ENCODE data around the gene ATP11B.
"Not testable (repeated sequence)": the region's sequence is repeated elsewhere in the genome, so short reads cannot be mapped to it uniquely, and the experiment has no call there.

Gene ATP11B

DNA sequence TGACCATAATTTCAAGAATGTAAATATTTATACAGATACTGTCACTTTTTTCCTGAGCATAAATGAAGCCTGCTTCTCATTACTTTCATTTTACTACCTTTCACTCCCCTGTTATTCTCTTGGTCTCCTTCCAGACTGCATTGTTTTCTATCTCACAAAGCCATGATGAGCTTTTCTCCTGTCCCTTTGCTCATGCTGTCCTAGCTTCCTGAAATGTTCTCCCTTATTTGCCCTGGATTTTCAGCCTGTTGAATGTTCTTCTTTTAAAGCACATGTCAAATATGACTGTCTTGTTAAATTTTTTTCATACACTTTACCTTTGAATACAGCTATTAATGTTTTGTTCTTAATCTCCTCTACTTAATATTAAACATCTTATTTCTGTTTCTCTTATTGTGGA is 31.7 kb downstream of the ATP11B start:
- DNase-seq (ENCODE audit: low read depth in 2 of 2): no peak

DNA sequence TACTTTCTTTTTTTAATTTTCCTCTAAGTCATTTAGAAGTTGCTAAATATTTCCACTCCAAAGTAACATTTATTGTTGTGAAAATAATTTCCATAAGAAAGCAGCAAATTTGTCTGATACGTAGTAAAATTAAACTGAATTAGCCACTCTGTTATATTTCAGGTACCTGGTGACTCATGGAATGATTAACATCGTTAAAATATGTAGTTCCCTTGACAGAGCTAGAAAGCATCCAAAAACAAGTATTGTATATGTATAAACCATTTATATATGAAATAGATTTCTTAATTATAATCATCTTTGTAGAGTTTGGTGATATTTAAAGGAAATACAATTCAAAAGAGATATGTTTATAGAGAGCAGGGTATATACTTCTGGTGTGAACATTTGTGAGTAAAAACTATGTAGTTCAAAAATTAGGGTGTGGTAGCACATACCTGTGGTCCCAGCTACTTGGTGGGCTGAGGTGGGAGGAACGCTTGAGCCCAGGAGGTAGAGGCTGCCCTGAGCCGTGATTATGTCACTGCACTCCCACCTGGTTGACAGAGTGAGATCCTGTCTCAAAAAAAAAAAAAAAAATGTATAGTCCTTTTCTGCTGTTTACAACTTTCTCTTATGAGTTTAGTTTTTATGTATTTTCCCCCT is 36.6 kb downstream of the ATP11B start:
- no peak for DNase-seq (ENCODE audit: low read depth in 2 of 2)

DNA sequence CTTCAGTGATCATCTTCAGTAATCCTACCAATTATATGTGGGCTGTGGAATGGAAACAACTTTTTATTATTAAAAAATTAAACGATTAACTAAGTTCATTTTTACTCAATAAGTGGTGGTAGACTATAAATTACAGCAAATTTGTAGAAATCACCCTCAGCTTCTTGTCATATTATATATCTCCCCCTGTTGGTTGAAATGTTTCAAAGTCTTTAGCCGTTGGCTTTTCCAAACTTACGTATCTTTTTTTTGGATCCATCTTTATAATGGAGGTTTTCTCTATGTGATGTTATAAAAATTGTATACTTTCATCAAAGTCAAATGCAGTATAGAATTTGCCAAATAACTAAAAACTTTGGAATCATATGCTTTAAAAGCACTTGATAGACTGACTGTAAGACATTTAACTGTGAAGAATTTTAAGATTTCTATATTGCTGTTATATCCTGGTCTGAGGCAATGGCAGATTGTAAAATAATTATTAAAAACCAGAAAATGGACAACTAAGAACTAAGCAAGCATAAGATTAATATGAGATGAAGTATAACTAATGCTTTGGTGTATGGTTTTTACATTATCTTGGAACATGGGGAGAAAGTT is 44.7 kb downstream of the ATP11B start:
- no peak for DNase-seq (ENCODE audit: low read depth in 2 of 2)

GRCh38 chr3:182843478-182843877 is 50.2 kb downstream of the ATP11B start:
- DNase-seq (ENCODE audit: low read depth in 2 of 2): no peak

- DNase-seq (ENCODE audit: low read depth in 2 of 2): no peak
These were observed 55.6 kb downstream of the ATP11B start for GRCh38 chr3:182848906-182849305.

- no peak for DNase-seq (ENCODE audit: low read depth in 2 of 2)
These were observed 61.8 kb downstream of the ATP11B start for GRCh38 chr3:182855076-182855475.

- DNase-seq (ENCODE audit: low read depth in 2 of 2): no peak
These were observed 68.0 kb downstream of the ATP11B start for GRCh38 chr3:182861348-182861747.

DNA sequence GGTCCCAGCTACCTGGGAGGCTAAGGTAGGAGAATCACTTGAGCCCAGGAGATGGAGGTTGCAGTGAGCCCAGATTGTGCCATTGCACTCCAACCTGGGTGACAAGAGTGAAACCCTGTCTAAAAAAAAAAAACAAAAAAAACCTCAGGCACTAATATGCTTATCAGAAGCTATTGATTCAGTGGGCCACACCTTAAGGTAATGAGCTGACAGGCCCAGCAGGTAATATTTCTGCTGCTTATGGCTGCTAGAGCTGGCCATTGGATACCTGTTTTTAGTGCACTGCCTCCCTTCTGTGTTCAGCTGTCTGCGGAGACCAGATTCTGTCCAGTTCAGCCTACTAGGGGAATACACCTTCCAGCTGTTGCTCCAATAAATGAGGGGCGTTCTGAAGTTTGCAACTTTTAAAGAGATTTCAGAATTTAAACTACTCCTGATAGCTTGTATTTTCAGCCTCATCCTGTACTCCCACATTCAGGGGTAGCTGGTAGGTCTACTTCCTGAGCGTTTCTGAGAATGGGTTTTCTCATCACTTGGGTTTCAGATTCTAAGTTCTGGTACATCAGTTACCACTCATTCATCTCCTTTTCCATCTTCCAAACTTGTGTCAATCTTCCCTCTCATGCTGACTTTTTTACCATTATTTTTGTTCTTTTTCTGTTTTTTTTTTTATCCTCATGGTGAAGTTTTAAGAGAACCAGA is 69.0 kb downstream of the ATP11B start:
- no peak for DNase-seq (ENCODE audit: low read depth in 2 of 2)

DNA sequence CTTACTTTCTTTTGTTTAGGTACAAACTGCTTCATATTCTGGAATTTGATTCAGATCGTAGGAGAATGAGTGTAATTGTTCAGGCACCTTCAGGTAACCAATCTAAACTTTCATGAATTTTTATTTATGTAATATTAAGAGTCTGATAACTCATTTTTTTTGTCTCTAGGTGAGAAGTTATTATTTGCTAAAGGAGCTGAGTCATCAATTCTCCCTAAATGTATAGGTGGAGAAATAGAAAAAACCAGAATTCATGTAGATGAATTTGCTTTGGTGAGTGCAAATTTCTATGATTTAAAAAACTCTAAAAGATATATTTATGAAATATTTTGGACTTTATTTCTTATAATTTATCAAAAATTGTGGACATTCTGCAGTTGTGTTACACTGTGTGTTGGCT is 75.8 kb downstream of the ATP11B start:
- DNase-seq (ENCODE audit: low read depth in 2 of 2): no peak

- not testable (repeated sequence) for DNase-seq (ENCODE audit: low read depth in 2 of 2)
These were observed 77.6 kb downstream of the ATP11B start for GRCh38 chr3:182870917-182871316.

DNA sequence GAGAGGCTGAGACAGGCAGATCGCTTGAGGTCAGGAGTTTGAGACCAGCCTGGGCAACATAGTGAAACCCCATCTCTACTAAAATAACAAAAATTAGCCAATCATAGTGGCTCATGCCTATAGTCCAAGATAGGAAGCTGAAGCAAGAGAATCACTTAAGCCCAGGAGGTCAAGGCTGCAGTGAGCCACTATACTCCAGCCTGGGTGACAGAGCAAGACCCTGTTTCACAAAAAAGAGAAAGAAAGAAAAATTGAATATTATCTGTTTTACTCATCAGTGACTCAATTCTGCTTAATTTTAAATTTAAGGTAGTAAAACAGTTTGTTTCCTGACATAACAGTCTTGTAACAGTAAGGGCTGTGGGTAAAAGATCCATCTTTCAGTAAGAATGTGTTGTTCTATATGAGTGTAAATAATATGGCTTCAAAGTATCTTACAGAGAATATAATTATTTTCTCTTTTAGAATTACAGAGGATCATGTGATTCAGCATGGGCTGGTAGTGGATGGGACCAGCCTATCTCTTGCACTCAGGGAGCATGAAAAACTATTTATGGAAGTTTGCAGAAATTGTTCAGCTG is 85.8 kb downstream of the ATP11B start:
- no peak for DNase-seq (ENCODE audit: low read depth in 2 of 2)

- no peak for DNase-seq (ENCODE audit: low read depth in 2 of 2)
These were observed 93.2 kb downstream of the ATP11B start for GRCh38 chr3:182886497-182886896.

DNA sequence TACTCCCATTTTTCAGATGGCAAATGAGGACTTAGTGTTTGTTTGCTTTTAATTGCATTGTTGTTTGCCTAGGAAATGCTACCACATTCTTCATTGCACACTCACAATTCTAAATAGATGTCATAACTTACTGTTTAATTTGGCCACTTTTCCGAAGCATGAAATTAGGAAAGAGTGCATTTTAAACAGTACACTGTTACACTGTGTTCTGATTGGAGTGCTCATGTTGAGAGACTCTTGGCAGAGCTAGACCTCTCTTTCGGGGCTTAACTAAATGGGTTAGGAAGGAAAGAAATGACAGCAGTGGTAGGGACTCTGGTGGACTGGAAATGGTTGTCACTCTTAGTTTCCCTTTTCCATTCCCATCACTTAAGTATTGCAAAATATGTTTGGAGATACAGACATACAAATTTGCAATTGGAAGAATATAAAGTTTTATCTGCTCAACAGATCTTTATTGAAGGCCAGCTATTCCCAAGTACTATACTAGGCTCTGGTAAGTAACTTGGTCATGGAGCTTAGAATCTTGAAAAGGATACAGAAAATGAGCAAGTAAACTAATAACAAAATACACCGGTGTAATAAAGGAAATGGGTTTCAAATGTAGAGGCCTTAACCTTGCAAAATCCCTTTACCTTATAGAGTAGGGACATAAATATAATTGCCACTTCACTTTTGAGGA is 96.8 kb downstream of the ATP11B start:
- no peak for DNase-seq (ENCODE audit: low read depth in 2 of 2)

DNA sequence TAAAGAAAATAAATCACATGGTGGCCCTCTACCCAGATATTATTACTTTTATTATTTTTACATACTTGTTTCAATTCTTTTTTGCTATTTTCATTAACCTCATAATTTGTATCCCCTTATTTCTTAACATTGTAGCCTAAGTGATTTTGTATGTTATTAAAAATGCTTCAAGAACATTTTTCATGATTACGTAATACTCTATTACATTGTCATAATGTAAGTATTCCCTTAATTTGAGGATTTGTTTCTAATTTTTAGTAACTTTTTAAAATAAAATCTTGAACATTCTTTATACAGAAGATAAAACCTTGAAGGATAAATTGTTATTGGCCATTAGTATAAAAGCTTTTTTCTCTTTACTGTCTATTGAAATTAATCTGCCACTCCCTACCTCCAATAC is 98.1 kb downstream of the ATP11B start:
- no peak for DNase-seq (ENCODE audit: low read depth in 2 of 2)

DNA sequence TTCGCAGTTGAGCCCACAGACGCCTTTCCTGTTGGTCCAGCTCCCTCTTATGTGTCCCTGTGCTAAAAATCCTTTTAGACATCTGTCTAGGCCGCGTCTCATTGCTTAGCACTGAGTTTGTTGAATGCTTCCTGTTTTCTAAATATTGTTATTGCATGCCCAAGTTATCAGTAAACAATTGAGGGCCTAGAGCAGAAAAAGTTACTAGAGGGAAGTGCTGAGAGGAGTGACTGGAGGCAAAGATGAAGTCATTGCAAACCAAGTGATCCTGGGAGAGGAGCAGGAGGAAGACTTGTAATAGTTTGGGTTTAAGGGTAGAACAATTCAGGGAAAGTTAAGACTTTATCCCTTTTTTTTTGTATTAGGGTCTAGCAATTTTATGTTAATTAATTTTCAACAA is 98.9 kb downstream of the ATP11B start:
- DNase-seq (ENCODE audit: low read depth in 2 of 2): no peak

DNA sequence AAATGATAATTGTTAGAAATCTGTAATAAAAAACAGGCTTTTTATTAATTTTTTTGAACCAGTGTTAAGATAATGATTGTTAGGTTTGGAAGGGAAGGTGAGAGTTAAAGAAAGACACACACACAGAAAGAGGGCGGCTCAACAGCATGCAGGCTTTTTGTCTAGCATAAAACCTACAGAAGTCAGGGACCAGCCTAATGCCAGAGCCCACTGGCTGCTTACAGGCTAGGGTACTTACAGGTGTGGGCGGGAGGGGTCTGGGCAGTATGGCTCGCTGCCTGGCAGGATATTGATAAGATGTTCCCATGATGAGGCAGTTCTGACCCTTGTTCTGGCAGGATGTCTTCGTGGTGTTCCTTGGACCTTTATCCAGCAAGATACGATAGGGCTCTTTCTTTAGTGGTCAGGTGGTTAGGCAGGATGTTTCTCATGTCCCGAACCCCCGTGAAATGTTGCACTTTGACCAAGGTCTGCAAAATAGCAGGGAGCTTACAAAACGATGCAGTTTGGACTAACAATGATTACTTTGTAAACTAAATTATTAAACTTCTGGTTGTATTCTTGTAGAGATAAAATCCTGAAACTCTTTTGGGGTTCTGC is 102.3 kb downstream of the ATP11B start:
- no peak for DNase-seq (ENCODE audit: low read depth in 2 of 2)

DNA sequence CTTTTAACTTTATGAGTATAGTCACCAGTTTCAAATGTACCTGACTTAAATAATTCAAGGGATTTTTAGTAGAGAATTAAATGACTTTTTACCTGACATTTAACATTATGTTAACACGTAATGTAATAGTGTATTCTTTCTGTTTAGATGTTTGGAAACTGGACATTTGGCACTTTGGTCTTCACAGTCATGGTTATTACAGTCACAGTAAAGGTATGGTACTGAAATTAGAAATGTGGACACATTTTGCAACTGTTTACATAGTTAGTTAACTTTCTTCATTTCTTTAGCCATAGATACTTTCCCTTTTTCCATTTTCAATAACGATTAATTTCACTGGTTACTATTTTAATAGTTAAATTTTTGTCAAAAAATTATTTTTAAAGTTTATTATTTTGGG is 103.2 kb downstream of the ATP11B start:
- no peak for DNase-seq (ENCODE audit: low read depth in 2 of 2)

DNA sequence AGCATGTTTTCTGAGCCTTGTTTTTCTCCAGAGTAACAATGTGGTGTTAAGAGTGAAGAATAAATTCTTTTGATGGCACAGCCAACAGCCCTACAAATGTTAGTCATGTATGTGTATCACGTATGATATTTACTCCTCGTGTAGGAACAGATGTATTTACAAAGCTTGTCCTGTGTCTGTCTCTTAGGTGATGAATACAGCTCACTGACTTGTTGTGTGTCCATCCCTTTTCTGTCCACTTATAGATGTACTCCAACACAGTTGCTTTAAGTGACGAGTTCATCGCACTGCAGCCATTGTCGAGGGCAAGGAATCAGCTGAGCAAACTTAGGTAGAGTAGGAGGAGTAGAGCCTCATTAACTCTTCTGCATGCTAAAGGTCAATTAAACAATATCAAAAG is 108.9 kb downstream of the ATP11B start:
- DNase-seq (ENCODE audit: low read depth in 2 of 2): no peak

- DNase-seq (ENCODE audit: low read depth in 2 of 2): no peak
These were observed 110.9 kb downstream of the ATP11B start for GRCh38 chr3:182904164-182904563.

GRCh38 chr3:182905623-182906022 is 112.3 kb downstream of the ATP11B start:
- DNase-seq (ENCODE audit: low read depth in 2 of 2): no peak

DNA sequence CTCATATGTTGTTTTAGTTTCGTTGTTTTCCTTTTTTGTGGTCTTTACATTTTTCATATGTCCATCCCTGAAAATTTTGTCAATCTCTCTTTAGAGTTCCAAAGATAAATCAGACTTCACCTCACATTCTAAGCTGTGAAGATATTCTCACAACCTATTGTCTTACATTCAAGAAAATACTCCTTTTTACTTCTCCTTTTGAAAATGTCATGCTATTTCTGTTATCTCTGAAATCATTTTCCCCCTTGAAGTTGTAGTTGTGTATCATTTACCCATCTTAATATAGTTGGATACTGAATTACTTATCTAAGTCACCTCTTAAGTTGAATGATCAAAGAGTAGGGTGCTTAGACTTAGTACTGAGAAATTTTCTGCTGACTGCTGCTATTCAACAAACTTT is 112.7 kb downstream of the ATP11B start:
- no peak for DNase-seq (ENCODE audit: low read depth in 2 of 2)

DNA sequence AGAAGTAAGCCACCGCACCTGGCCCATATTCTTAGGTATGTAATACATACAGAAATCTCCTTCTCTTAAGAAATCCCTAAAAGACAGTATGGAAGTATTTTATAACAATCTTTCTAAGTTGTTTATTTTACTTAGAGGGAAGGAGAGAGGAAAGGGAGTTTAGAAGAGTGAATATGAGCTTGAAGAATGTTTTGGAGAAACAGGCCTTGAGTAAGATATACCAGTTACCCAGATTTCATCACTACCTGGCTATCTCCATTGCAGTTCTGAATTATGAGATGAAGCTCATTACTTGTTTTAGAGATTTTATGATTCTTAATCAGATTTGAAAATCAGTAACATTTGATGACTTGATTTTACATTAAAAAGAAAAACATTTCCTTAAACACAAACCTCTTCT is 115.2 kb downstream of the ATP11B start:
- no peak for DNase-seq (ENCODE audit: low read depth in 2 of 2)

Measured in stimulated activated CD8-positive, alpha-beta memory T cell treated with anti-CD3 and anti-CD28 coated beads, Interleukin-2, amount 100 ng/mL, for 48 hours (primary cell).